ENCODE measurements around the gene GH1.

GH1 gene

GRCh38 chr17:63944736-63945499, 26.3 kb upstream of the GH1 start:
- no peak for DNase-seq

- DNase-seq, result no peak
Observed at GRCh38 chr17:63943745-63944144, 25.1 kb upstream of the GH1 start.

- DNase-seq, result no peak
Observed at GRCh38 chr17:63942309-63942985, 23.8 kb upstream of the GH1 start.

GRCh38 chr17:63941751-63942150, 23.1 kb upstream of the GH1 start:
- no peak for DNase-seq

GRCh38 chr17:63941162-63941561, 22.5 kb upstream of the GH1 start:
- DNase-seq, result no peak

- no peak for DNase-seq
Observed at GRCh38 chr17:63940584-63940983, 21.9 kb upstream of the GH1 start.

- no peak for DNase-seq
Observed at GRCh38 chr17:63939884-63940283, 21.2 kb upstream of the GH1 start.

- DNase-seq, result no peak
Observed at GRCh38 chr17:63939401-63939800, 20.8 kb upstream of the GH1 start.

- DNase-seq, result no peak
Observed at GRCh38 chr17:63937920-63938319, 19.3 kb upstream of the GH1 start.

- DNase-seq, result no peak
Observed at GRCh38 chr17:63937319-63937718, 18.7 kb upstream of the GH1 start.

GRCh38 chr17:63934183-63935112, 15.8 kb upstream of the GH1 start:
- DNase-seq, result no peak

GRCh38 chr17:63933598-63933997, 15.0 kb upstream of the GH1 start:
- DNase-seq, result no peak

GRCh38 chr17:63932721-63933120, 14.1 kb upstream of the GH1 start:
- no peak for DNase-seq

- peak; percentile 56 for DNase-seq
Observed at GRCh38 chr17:63931981-63932561, 13.4 kb upstream of the GH1 start, which contains the start of gene CD79B. Gene CD79B (minus strand): TSS chr17:63932331. CDS start chr17:63932261, 70 bp downstream.

GRCh38 chr17:63930951-63931575, 12.4 kb upstream of the GH1 start:
- peak; percentile 50 for DNase-seq

- peak; percentile 72 for DNase-seq
Observed at GRCh38 chr17:63929860-63930766, 11.5 kb upstream of the GH1 start.

- no peak for DNase-seq
Observed at GRCh38 chr17:63928966-63929695, 10.5 kb upstream of the GH1 start.

GRCh38 chr17:63928172-63928666, 9.6 kb upstream of the GH1 start:
- DNase-seq, result no peak

- no peak for DNase-seq
Observed at GRCh38 chr17:63927464-63928171, 9.0 kb upstream of the GH1 start.

GRCh38 chr17:63926164-63926563, 7.5 kb upstream of the GH1 start:
- DNase-seq, result no peak
